ENCODE results near the gene GFOD1. TPM values are rescaled to one million over a fixed set of nuclear protein-coding genes. Genes with fewer than 3 reads are reported as not detected.

Gene GFOD1
- total RNA-seq, 2 experiments from 2014 or later = 22.6 to 35.0 TPM

- intact Hi-C loops (cut with micrococcal nuclease; ENCODE audit: unreplicated experiment) = no loop called here
- ChIA-PET POLR2A (interaction anchor here (0.7 to 1.7 kb wide), 6 partner anchors 14 to 106 kb away, joined by 3 to 7 read pairs (median 4); no protein-coding TSS in a partner anchor), CTCF (ENCODE audit: unreplicated experiment) (interaction anchor here (0.6 kb wide), 1 partner anchor 100 kb away, joined by 3 read pairs; no protein-coding TSS in a partner anchor)
- peaks cover 10% of the 10 kb centered on the region; the same call in 1 of the 2 replicates for H4K20me1 ChIP-seq (ENCODE audit: insufficient read depth, low read length)
- no TSS peak for BruUV-seq (replicated peaks)
- no peaks in the 10 kb centered on the region for H3K9me2 ChIP-seq (ENCODE audit: insufficient read depth, low read length)
- peaks cover 77% of the 10 kb centered on the region for H3K36me3 ChIP-seq (ENCODE audit: insufficient read depth, low read length)
- peaks cover 56% of the 10 kb centered on the region for H3K79me2 ChIP-seq (ENCODE audit: insufficient read depth, low read depth, low read length)
- peaks cover 5% of the 10 kb centered on the region; the same call in 1 of the 2 replicates for H3K9me3 ChIP-seq (ENCODE audit: low read length)
- TF ChIP-seq CTCF (conservative IDR thresholded peaks at IDR 0.05; ENCODE audit: low read length) (no peak), EZH2phosphoT487 (IDR thresholded peaks at IDR 0.05; ENCODE audit: borderline replicate concordance, low read depth, low read length) (no peak)
- peaks cover 44% of the 10 kb centered on the region for H3K4me1 ChIP-seq (ENCODE audit: insufficient read depth, low read length, poor library complexity, severe bottlenecking)
- H2AFZ ChIP-seq (ENCODE audit: low read length) = no peak overlapping the region
- H3K4me3 ChIP-seq (ENCODE audit: low read depth, low read length, poor library complexity, severe bottlenecking) = no peak overlapping the region
- peak overlapping the region; percentile 14 for H3K27ac ChIP-seq (ENCODE audit: low read depth, low read length, poor library complexity, severe bottlenecking)
- DNase-seq (ENCODE audit: low spot score) = peak; percentile 27
- peak overlapping the region; percentile 19 for H3K4me2 ChIP-seq (ENCODE audit: low read length)
Measured at GRCh38 chr6:13478525-13478966, 8.9 kb downstream of the GFOD1 start.

- Histone ChIP-seq H3K36me3 (ENCODE audit: insufficient read depth, low read length) (peaks cover 83% of the 10 kb centered on the region), H4K20me1 (ENCODE audit: insufficient read depth, low read length) (peaks cover 4% of the 10 kb centered on the region; the same call in 1 of the 2 replicates), H3K4me3 (ENCODE audit: low read depth, low read length, poor library complexity, severe bottlenecking) (no peak overlapping the region), H3K4me1 (ENCODE audit: insufficient read depth, low read length, poor library complexity, severe bottlenecking) (peaks cover 49% of the 10 kb centered on the region), H3K27ac (ENCODE audit: low read depth, low read length, poor library complexity, severe bottlenecking) (no peak overlapping the region), H3K9me2 (ENCODE audit: insufficient read depth, low read length) (no peaks in the 10 kb centered on the region), H3K9me3 (ENCODE audit: low read length) (peaks cover 5% of the 10 kb centered on the region; the same call in 1 of the 2 replicates), H2AFZ (ENCODE audit: low read length) (no peak overlapping the region), H3K4me2 (ENCODE audit: low read length) (no peak overlapping the region), H3K79me2 (ENCODE audit: insufficient read depth, low read depth, low read length) (peaks cover 57% of the 10 kb centered on the region)
- TF ChIP-seq EZH2phosphoT487 (IDR thresholded peaks at IDR 0.05; ENCODE audit: borderline replicate concordance, low read depth, low read length) = no peak
- TF ChIP-seq CTCF (conservative IDR thresholded peaks at IDR 0.05; ENCODE audit: low read length) = no peak
- DNase-seq (ENCODE audit: low spot score) = no peak
- intact Hi-C loops (cut with micrococcal nuclease; ENCODE audit: unreplicated experiment) = no loop called here
- BruUV-seq (replicated peaks) = no TSS peak
- CTCF ChIA-PET (ENCODE audit: unreplicated experiment) = no interaction called here
- POLR2A ChIA-PET = interaction anchor here (0.6 to 1.3 kb wide), 2 partner anchors 8 to 12 kb away, joined by 3 read pairs; no protein-coding TSS in a partner anchor
Measured at GRCh38 chr6:13474787-13475186, 12.6 kb downstream of the GFOD1 start.

GRCh38 chr6:13474360-13474759, 13.0 kb downstream of the GFOD1 start:
- Histone ChIP-seq H3K36me3 (ENCODE audit: insufficient read depth, low read length) (peaks cover 83% of the 10 kb centered on the region), H3K79me2 (ENCODE audit: insufficient read depth, low read depth, low read length) (peaks cover 52% of the 10 kb centered on the region), H3K4me3 (ENCODE audit: low read depth, low read length, poor library complexity, severe bottlenecking) (no peak overlapping the region), H3K27ac (ENCODE audit: low read depth, low read length, poor library complexity, severe bottlenecking) (no peak overlapping the region), H3K4me2 (ENCODE audit: low read length) (no peak overlapping the region), H3K9me3 (ENCODE audit: low read length) (peaks cover 5% of the 10 kb centered on the region; the same call in 1 of the 2 replicates), H4K20me1 (ENCODE audit: insufficient read depth, low read length) (peaks cover under 1% of the 10 kb centered on the region; the same call in 1 of the 2 replicates), H3K9me2 (ENCODE audit: insufficient read depth, low read length) (no peaks in the 10 kb centered on the region), H3K4me1 (ENCODE audit: insufficient read depth, low read length, poor library complexity, severe bottlenecking) (peaks cover 45% of the 10 kb centered on the region), H2AFZ (ENCODE audit: low read length) (no peak overlapping the region)
- BruUV-seq (replicated peaks) = no TSS peak
- intact Hi-C loops (cut with micrococcal nuclease; ENCODE audit: unreplicated experiment) = no loop called here
- no peak for TF ChIP-seq CTCF (conservative IDR thresholded peaks at IDR 0.05; ENCODE audit: low read length)
- TF ChIP-seq EZH2phosphoT487 (IDR thresholded peaks at IDR 0.05; ENCODE audit: borderline replicate concordance, low read depth, low read length) = no peak
- CTCF ChIA-PET (ENCODE audit: unreplicated experiment) = no interaction called here
- no peak for DNase-seq (ENCODE audit: low spot score)
- POLR2A ChIA-PET = interaction anchor here (1.0 to 1.8 kb wide), 3 partner anchors 11 to 13 kb away, joined by 3 to 7 read pairs (median 4); no protein-coding TSS in a partner anchor

Measured in OCI-LY7 (cell line).